Loucy (cell line): ENCODE measurements around the gene OGFR.

Source experiments
- H2AFZ ChIP-seq: fragments of 200-600 bp; sonication (generic); 2 replicates; pipeline ENCODE4 v1.6.0; 2016; ENCODE audit warnings: antibody characterized with exemption, mild to moderate bottlenecking, low read length, moderate library complexity
- H3F3A ChIP-seq: fragments of 200-600 bp; 2 replicates; pipeline ENCODE4 v1.6.0; 2016; ENCODE audit warnings: antibody characterized with exemption, low read depth, mild to moderate bottlenecking
- H3K27me3 ChIP-seq: fragments of 200-600 bp; sonication (generic); 2 replicates; pipeline ENCODE4 v1.6.1; 2014; ENCODE audit warnings: low read length, mild to moderate bottlenecking; ENCODE audit not compliant: insufficient read depth, poor library complexity, severe bottlenecking
- H3K36me3 ChIP-seq: fragments of 200-600 bp; sonication (generic); 2 replicates; pipeline ENCODE4 v1.6.1; 2016; ENCODE audit warnings: low read length; ENCODE audit not compliant: insufficient read depth
- H3K4me1 ChIP-seq: fragments of 200-600 bp; sonication (generic); 2 replicates; pipeline ENCODE4 v1.5.1; 2014; ENCODE audit warnings: low read length, mild to moderate bottlenecking; ENCODE audit not compliant: insufficient read depth, poor library complexity, severe bottlenecking
- H3K4me2 ChIP-seq: fragments of 200-600 bp; sonication (generic); 2 replicates; pipeline ENCODE4 v1.6.0; 2014; ENCODE audit warnings: antibody characterized with exemption, low read length, low read depth, mild to moderate bottlenecking; ENCODE audit not compliant: poor library complexity, severe bottlenecking
- H3K4me3 ChIP-seq: fragments of 200-600 bp; sonication (generic); 2 replicates; pipeline ENCODE4 v1.5.1; 2014; ENCODE audit warnings: low read length, mild to moderate bottlenecking, mixed read lengths; ENCODE audit not compliant: poor library complexity, severe bottlenecking
- H3K79me2 ChIP-seq: fragments of 200-600 bp; sonication (generic); 2 replicates; pipeline ENCODE4 v1.6.1; 2014; ENCODE audit warnings: low read length; ENCODE audit not compliant: insufficient read depth
- H3K9ac ChIP-seq: fragments of 200-600 bp; sonication (generic); 2 replicates; pipeline ENCODE4 v1.6.0; 2014; ENCODE audit warnings: mild to moderate bottlenecking, low read depth, low read length, moderate library complexity; ENCODE audit not compliant: poor library complexity, severe bottlenecking
- H3K9me2 ChIP-seq: fragments of 200-600 bp; sonication (generic); replicated peaks from 2 replicates; pipeline ENCODE4 v1.6.1; 2016; ENCODE audit warnings: low read depth, low read length, mixed read lengths
- H3K9me3 ChIP-seq: fragments of 200-600 bp; sonication (generic); 2 replicates; pipeline ENCODE4 v1.6.1; 2014; ENCODE audit warnings: mild to moderate bottlenecking, antibody characterized with exemption, low read length, low read depth; ENCODE audit not compliant: insufficient read depth
- H4K20me1 ChIP-seq: fragments of 200-600 bp; sonication (generic); 2 replicates; pipeline ENCODE4 v1.6.0; 2014; ENCODE audit warnings: antibody characterized with exemption, low read length, mild to moderate bottlenecking; ENCODE audit not compliant: insufficient read depth, poor library complexity, severe bottlenecking
- EZH2phosphoT487 ChIP-seq: fragments of 200-600 bp; IDR thresholded peaks from 2 replicates; pipeline ENCODE4 v1.6.1; 2018; ENCODE audit warnings: antibody characterized with exemption, mild to moderate bottlenecking, moderate library complexity, borderline replicate concordance
- TF ChIP-seq, protein P1 (sequence below): fragments of 200-600 bp; sonication (generic); conservative IDR thresholded peaks from 2 replicates; pipeline ENCODE4 v1.5.1; 2014; ENCODE audit warnings: mild to moderate bottlenecking, antibody characterized with exemption, low read length

The OGFR gene

DNA sequence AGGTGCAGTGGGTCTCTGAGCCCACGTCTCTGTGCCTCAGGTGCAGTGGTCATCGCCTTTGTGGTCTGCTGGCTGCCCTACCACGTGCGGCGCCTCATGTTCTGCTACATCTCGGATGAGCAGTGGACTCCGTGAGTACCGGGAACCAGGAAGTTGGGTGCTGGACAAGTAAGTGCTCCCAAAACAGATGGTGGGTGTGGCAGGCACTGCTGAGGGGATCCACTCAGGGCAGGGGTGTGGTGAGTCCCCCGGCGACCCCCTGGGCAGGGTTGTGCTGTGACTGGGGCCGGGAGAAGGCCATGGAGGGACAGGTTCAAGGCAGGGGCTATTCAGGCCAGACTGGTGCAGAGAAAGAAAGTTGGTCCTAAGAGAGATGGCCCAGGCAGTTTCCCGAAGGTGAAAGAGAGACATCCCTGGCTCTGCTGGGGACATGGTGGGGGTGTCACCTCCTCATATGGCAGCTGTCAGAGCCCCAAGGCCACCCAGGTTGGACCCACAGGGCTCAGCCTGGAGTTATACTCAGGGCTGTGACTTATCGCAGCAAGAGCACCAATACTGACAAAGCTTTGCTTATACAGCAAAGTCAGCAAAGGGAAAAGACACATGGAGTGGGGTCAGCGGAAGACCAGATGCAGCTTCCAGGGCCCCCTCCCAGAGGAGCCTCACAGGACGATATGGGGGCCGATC, 46.3 kb upstream of the OGFR start:
- Histone ChIP-seq H2AFZ (no peak overlapping the region), H3K79me2 (no peaks in the 10 kb centered on the region), H3K9me3 (no peaks in the 10 kb centered on the region), H3F3A (no peaks in the 10 kb centered on the region), H4K20me1 (no peaks in the 10 kb centered on the region), H3K9ac (no peak overlapping the region), H3K27me3 (no peaks in the 10 kb centered on the region), H3K4me2 (no peak overlapping the region), H3K9me2 (no peaks in the 10 kb centered on the region), H3K4me3 (no peak overlapping the region), H3K36me3 (no peaks in the 10 kb centered on the region), H3K4me1 (no peaks in the 10 kb centered on the region)
- TF ChIP-seq EZH2phosphoT487: no peak
- TF ChIP-seq, protein P1, sequence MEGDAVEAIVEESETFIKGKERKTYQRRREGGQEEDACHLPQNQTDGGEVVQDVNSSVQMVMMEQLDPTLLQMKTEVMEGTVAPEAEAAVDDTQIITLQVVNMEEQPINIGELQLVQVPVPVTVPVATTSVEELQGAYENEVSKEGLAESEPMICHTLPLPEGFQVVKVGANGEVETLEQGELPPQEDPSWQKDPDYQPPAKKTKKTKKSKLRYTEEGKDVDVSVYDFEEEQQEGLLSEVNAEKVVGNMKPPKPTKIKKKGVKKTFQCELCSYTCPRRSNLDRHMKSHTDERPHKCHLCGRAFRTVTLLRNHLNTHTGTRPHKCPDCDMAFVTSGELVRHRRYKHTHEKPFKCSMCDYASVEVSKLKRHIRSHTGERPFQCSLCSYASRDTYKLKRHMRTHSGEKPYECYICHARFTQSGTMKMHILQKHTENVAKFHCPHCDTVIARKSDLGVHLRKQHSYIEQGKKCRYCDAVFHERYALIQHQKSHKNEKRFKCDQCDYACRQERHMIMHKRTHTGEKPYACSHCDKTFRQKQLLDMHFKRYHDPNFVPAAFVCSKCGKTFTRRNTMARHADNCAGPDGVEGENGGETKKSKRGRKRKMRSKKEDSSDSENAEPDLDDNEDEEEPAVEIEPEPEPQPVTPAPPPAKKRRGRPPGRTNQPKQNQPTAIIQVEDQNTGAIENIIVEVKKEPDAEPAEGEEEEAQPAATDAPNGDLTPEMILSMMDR: no peak

GRCh38 chr20:62759981-62760431, 44.6 kb upstream of the OGFR start:
- Histone ChIP-seq H3K36me3 (no peaks in the 10 kb centered on the region), H3K79me2 (no peaks in the 10 kb centered on the region), H3K4me2 (no peak overlapping the region), H3K9me2 (no peaks in the 10 kb centered on the region), H3F3A (no peaks in the 10 kb centered on the region), H3K4me1 (no peaks in the 10 kb centered on the region), H3K4me3 (no peak overlapping the region), H3K9ac (no peak overlapping the region), H2AFZ (no peak overlapping the region), H3K27me3 (no peaks in the 10 kb centered on the region), H4K20me1 (no peaks in the 10 kb centered on the region), H3K9me3 (no peaks in the 10 kb centered on the region)
- TF ChIP-seq EZH2phosphoT487: no peak
- TF ChIP-seq, protein P1: no peak

DNA sequence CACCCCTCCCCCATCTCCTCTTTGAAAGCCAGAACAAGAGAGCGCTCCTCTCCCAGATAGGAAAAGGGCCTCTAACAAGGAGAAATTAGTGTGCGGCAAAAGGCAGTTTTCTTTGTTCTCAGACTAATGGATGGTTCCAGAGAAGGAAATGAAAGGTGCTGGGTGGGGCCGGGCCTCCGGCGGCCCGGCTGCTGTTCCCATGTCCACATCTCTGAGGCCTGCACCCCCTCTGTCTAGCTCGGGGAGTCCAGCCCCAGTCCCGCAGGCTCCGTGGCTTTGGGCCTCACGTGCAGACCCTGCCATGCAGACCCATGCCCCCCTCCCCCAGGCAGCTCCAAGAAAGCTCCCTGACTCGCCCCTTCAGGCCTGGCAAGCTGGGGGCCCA, 44.2 kb upstream of the OGFR start:
- H4K20me1 ChIP-seq: no peaks in the 10 kb centered on the region
- H3K4me1 ChIP-seq: no peaks in the 10 kb centered on the region
- H3K36me3 ChIP-seq: no peaks in the 10 kb centered on the region
- no peaks in the 10 kb centered on the region for H3K27me3 ChIP-seq
- H3K4me3 ChIP-seq: no peak overlapping the region
- no peak overlapping the region for H2AFZ ChIP-seq
- H3K4me2 ChIP-seq: no peak overlapping the region
- H3K9me3 ChIP-seq: no peaks in the 10 kb centered on the region
- TF ChIP-seq EZH2phosphoT487: no peak
- TF ChIP-seq, protein P1: no peak
- no peaks in the 10 kb centered on the region for H3K79me2 ChIP-seq
- H3K9me2 ChIP-seq: no peaks in the 10 kb centered on the region
- H3K9ac ChIP-seq: no peak overlapping the region
- no peaks in the 10 kb centered on the region for H3F3A ChIP-seq
